ENCODE results near the gene TAGLN2.
A peak's percentile ranks its signal among the peaks of the same experiment; 100 is the strongest.
"Not testable (repeated sequence)": the region's sequence is repeated elsewhere in the genome, so short reads cannot be mapped to it uniquely, and the experiment has no call there.

Gene TAGLN2

GRCh38 chr1:159921251-159921650 is 4.1 kb downstream of the TAGLN2 start:
- no peak for DNase-seq (ENCODE audit: low read depth)

- no peak for DNase-seq (ENCODE audit: low read depth)
Observed at GRCh38 chr1:159920651-159921050, 4.7 kb downstream of the TAGLN2 start.

- DNase-seq (ENCODE audit: low read depth) = no peak
Observed at GRCh38 chr1:159920202-159920601, 5.1 kb downstream of the TAGLN2 start.

- no peak for DNase-seq (ENCODE audit: low read depth)
Observed at GRCh38 chr1:159919236-159919865, 6.0 kb downstream of the TAGLN2 start.

- peak; percentile 27 for DNase-seq (ENCODE audit: low read depth)
Observed at GRCh38 chr1:159918352-159919200, 6.7 kb downstream of the TAGLN2 start.

GRCh38 chr1:159917533-159918351 is 7.6 kb downstream of the TAGLN2 start:
- no peak for DNase-seq (ENCODE audit: low read depth)

- DNase-seq (ENCODE audit: low read depth) = peak; percentile 43
Observed at GRCh38 chr1:159916242-159917051, 8.9 kb downstream of the TAGLN2 start.

GRCh38 chr1:159915571-159916241 is 9.6 kb downstream of the TAGLN2 start:
- DNase-seq (ENCODE audit: low read depth) = no peak

- no peak for DNase-seq (ENCODE audit: low read depth)
Observed at GRCh38 chr1:159914252-159915018, 10.9 kb downstream of the TAGLN2 start.

- DNase-seq (ENCODE audit: low read depth) = no peak
Observed at GRCh38 chr1:159913451-159914192, 11.7 kb downstream of the TAGLN2 start.

- no peak for DNase-seq (ENCODE audit: low read depth)
Observed at GRCh38 chr1:159911326-159912070, 13.8 kb downstream of the TAGLN2 start.

- DNase-seq (ENCODE audit: low read depth) = no peak
Observed at GRCh38 chr1:159908031-159908940, 17.0 kb downstream of the TAGLN2 start.

- no peak for DNase-seq (ENCODE audit: low read depth)
Observed at GRCh38 chr1:159906960-159907359, 18.3 kb downstream of the TAGLN2 start.

- not testable (repeated sequence) for DNase-seq (ENCODE audit: low read depth)
Observed at GRCh38 chr1:159904036-159904435, 21.3 kb downstream of the TAGLN2 start.

- no peak for DNase-seq (ENCODE audit: low read depth)
Observed at GRCh38 chr1:159902541-159902940, 22.8 kb downstream of the TAGLN2 start.

GRCh38 chr1:159900755-159901360 is 24.4 kb downstream of the TAGLN2 start:
- DNase-seq (ENCODE audit: low read depth) = no peak

GRCh38 chr1:159900086-159900680 is 25.1 kb downstream of the TAGLN2 start, which contains the start of gene CFAP45:
Gene CFAP45 (minus strand): TSS chr1:159900165. CDS start chr1:159900098, 67 bp downstream.
- DNase-seq (ENCODE audit: low read depth) = peak; percentile 67
